Effector memory CD4-positive, alpha-beta T cell (primary cell): ENCODE data around the gene MGAT5B.

Experiments used
- DNase-seq, 3 donors: peaks; one replicate each; pipeline ENCODE4 v3.0.0-alpha.2; 2020
- H3K27ac ChIP-seq: 2 replicates; pipeline ENCODE4 v1.7.0; 2013; ENCODE audit warnings: mild to moderate bottlenecking, low read length, moderate library complexity; ENCODE audit not compliant: insufficient read depth, poor library complexity, severe bottlenecking
- H3K27me3 ChIP-seq: replicated peaks from 2 replicates; pipeline ENCODE4 v1.7.0; 2013; ENCODE audit warnings: mild to moderate bottlenecking, low read length; ENCODE audit not compliant: insufficient read depth, control insufficient read depth, poor library complexity, severe bottlenecking
- H3K36me3 ChIP-seq: 2 replicates; pipeline ENCODE4 v1.7.0; 2013; ENCODE audit warnings: mild to moderate bottlenecking, low read length, moderate library complexity; ENCODE audit not compliant: control insufficient read depth, insufficient read depth
- H3K4me1 ChIP-seq: 2 replicates; pipeline ENCODE4 v1.7.0; 2013; ENCODE audit warnings: low read length, mild to moderate bottlenecking; ENCODE audit not compliant: control insufficient read depth, insufficient read depth, poor library complexity, severe bottlenecking
- H3K4me3 ChIP-seq: 2 replicates; pipeline ENCODE4 v1.7.0; 2013; ENCODE audit warnings: low read length, low read depth, mild to moderate bottlenecking; ENCODE audit not compliant: insufficient read depth, poor library complexity, severe bottlenecking
- H3K9me3 ChIP-seq: 2 replicates; pipeline ENCODE4 v1.7.0; 2013; ENCODE audit warnings: mild to moderate bottlenecking, low read length, moderate library complexity; ENCODE audit not compliant: control insufficient read depth

MGAT5B gene

GRCh38 chr17:76866774-76867577 is 1.2 kb upstream of the MGAT5B start:
- DNase-seq = no peak
- H3K4me3 ChIP-seq = no peak overlapping the region
- H3K36me3 ChIP-seq = no peaks in the 10 kb centered on the region
- H3K4me1 ChIP-seq = peaks cover 14% of the 10 kb centered on the region
- no peak overlapping the region for H3K27ac ChIP-seq
- no peaks in the 10 kb centered on the region for H3K9me3 ChIP-seq
- H3K27me3 ChIP-seq = peaks cover 16% of the 10 kb centered on the region

GRCh38 chr17:76867578-76868175 is 527 bp upstream of the MGAT5B start:
- Histone ChIP-seq H3K4me1 (peaks cover 14% of the 10 kb centered on the region), H3K36me3 (no peaks in the 10 kb centered on the region), H3K9me3 (no peaks in the 10 kb centered on the region), H3K4me3 (no peak overlapping the region), H3K27me3 (peaks cover 16% of the 10 kb centered on the region), H3K27ac (no peak overlapping the region)
- no peak for DNase-seq

- Histone ChIP-seq H3K27ac (no peak overlapping the region), H3K9me3 (no peaks in the 10 kb centered on the region), H3K36me3 (no peaks in the 10 kb centered on the region), H3K4me3 (peak overlapping the region; percentile 35), H3K27me3 (peaks cover 16% of the 10 kb centered on the region), H3K4me1 (peaks cover 14% of the 10 kb centered on the region)
- no peak for DNase-seq
These were observed 678 bp downstream of the MGAT5B start for GRCh38 chr17:76868669-76869495.

- Histone ChIP-seq H3K27me3 (peaks cover 16% of the 10 kb centered on the region), H3K4me3 (no peak overlapping the region), H3K27ac (no peak overlapping the region), H3K36me3 (no peaks in the 10 kb centered on the region), H3K9me3 (no peaks in the 10 kb centered on the region), H3K4me1 (peaks cover 14% of the 10 kb centered on the region)
- no peak for DNase-seq
These were observed 1.5 kb downstream of the MGAT5B start for GRCh38 chr17:76869496-76870376.

- Histone ChIP-seq H3K9me3 (no peaks in the 10 kb centered on the region), H3K27ac (no peak overlapping the region), H3K4me1 (peaks cover 14% of the 10 kb centered on the region), H3K36me3 (no peaks in the 10 kb centered on the region), H3K4me3 (no peak overlapping the region), H3K27me3 (peaks cover 16% of the 10 kb centered on the region)
- DNase-seq = no peak
These were observed 2.1 kb downstream of the MGAT5B start for GRCh38 chr17:76870377-76870714.

GRCh38 chr17:76871668-76872067 is 3.5 kb downstream of the MGAT5B start:
- Histone ChIP-seq H3K27ac (no peak overlapping the region), H3K9me3 (no peaks in the 10 kb centered on the region), H3K4me3 (no peak overlapping the region), H3K27me3 (peaks cover 16% of the 10 kb centered on the region), H3K36me3 (no peaks in the 10 kb centered on the region), H3K4me1 (peaks cover 14% of the 10 kb centered on the region)
- no peak for DNase-seq

- H3K27ac ChIP-seq = no peak overlapping the region
- H3K4me1 ChIP-seq = peaks cover 14% of the 10 kb centered on the region
- H3K27me3 ChIP-seq = peaks cover 16% of the 10 kb centered on the region
- H3K36me3 ChIP-seq = no peaks in the 10 kb centered on the region
- no peaks in the 10 kb centered on the region for H3K9me3 ChIP-seq
- no peak overlapping the region for H3K4me3 ChIP-seq
- no peak for DNase-seq
These were observed 4.1 kb downstream of the MGAT5B start for GRCh38 chr17:76872221-76872873.

GRCh38 chr17:76872874-76873221 is 4.6 kb downstream of the MGAT5B start:
- Histone ChIP-seq H3K36me3 (no peaks in the 10 kb centered on the region), H3K4me3 (no peak overlapping the region), H3K4me1 (peaks cover 14% of the 10 kb centered on the region), H3K27me3 (peaks cover 16% of the 10 kb centered on the region), H3K9me3 (no peaks in the 10 kb centered on the region), H3K27ac (no peak overlapping the region)
- DNase-seq = no peak

GRCh38 chr17:76873856-76874255 is 5.7 kb downstream of the MGAT5B start:
- Histone ChIP-seq H3K4me1 (peaks cover 12% of the 10 kb centered on the region), H3K27me3 (peaks cover 14% of the 10 kb centered on the region), H3K9me3 (no peaks in the 10 kb centered on the region), H3K27ac (no peak overlapping the region), H3K4me3 (no peak overlapping the region), H3K36me3 (no peaks in the 10 kb centered on the region)
- no peak for DNase-seq
